H1 (cell line): ENCODE measurements around the gene BCO2. TPM values are rescaled to one million over a fixed set of nuclear protein-coding genes. Genes with fewer than 3 reads are reported as not detected.

ENCODE experiments used
- CTCF ChIA-PET: fragments of 300-600 bp; sonication (Branson Sonifier 250); formaldehyde crosslinking; loops from one replicate; lab custom pipeline; 2021; ENCODE audit not compliant: partially characterized antibody; lab: Charles Lee
- POLR2A ChIA-PET: fragments of 300-600 bp; sonication (Branson Sonifier 250); formaldehyde crosslinking; loops from one replicate; lab custom pipeline; 2021; ENCODE audit warnings: inconsistent platforms; ENCODE audit not compliant: partially characterized antibody; lab: Charles Lee
- DNase-seq, 2 experiments: peaks; one replicate each; pipeline versions ENCODE4 v3.0.0 to v3.0.0-alpha.2; 2010 to 2022; ENCODE audit warnings: low spot score in 2 of 2, low read depth in 1 of 2, mixed read lengths in 1 of 2
- FAIRE-seq: peaks from 2 replicates; lab custom pipeline; 2011; peaks lifted over from hg19 to GRCh38; lab: Jason Lieb, UNC
- H2AFZ ChIP-seq: 2 replicates; pipeline ENCODE4 v1.8.1; 2012; ENCODE audit warnings: low read length, inconsistent platforms
- H2AK5ac ChIP-seq: 2 replicates; pipeline ENCODE4 v1.6.1; 2013; ENCODE audit warnings: low read depth, low read length
- H2BK120ac ChIP-seq: replicated peaks from 2 replicates; pipeline ENCODE3; 2013; ENCODE audit warnings: low read depth, low read length, inconsistent platforms
- H2BK12ac ChIP-seq: 2 replicates; pipeline ENCODE4 v1.6.1; 2013; ENCODE audit warnings: low read depth, low read length
- H2BK15ac ChIP-seq: 2 replicates; pipeline ENCODE4 v1.6.1; 2013; ENCODE audit warnings: low read length
- H2BK20ac ChIP-seq: 2 replicates; pipeline ENCODE4 v1.6.1; 2013; ENCODE audit warnings: low read length
- H2BK5ac ChIP-seq: 2 replicates; pipeline ENCODE4 v1.6.1; 2013; ENCODE audit warnings: low read depth, low read length
- H3K14ac ChIP-seq: 2 replicates; pipeline ENCODE4 v1.6.1; 2013; ENCODE audit warnings: inconsistent platforms; ENCODE audit not compliant: insufficient read length
- H3K18ac ChIP-seq: 2 replicates; pipeline ENCODE4 v1.6.1; 2013; ENCODE audit warnings: low read length; ENCODE audit errors: extremely low read depth
- H3K23ac ChIP-seq: 2 replicates; pipeline ENCODE4 v1.6.1; 2013; ENCODE audit warnings: inconsistent platforms; ENCODE audit not compliant: insufficient read length
- H3K23me2 ChIP-seq: 2 replicates; pipeline ENCODE4 v1.6.1; 2013; ENCODE audit warnings: low read depth, low read length
- H3K27ac ChIP-seq: 2 replicates; pipeline ENCODE4 v1.6.1; 2011; ENCODE audit warnings: low read depth, low read length, inconsistent platforms
- H3K27me3 ChIP-seq, 4 experiments: replicated peaks in 1 of 4; 1 replicate in 1 of 4; 2 replicates in 3 of 4; pipeline versions ENCODE4 v1.6.1 to v1.8.1; 2011 to 2013; ENCODE audit warnings: low read length in 3 of 4, mild to moderate bottlenecking in 3 of 4, inconsistent platforms in 2 of 4, mixed read lengths in 2 of 4, moderate library complexity in 1 of 4; ENCODE audit not compliant: control insufficient read depth in 3 of 4, insufficient read depth in 3 of 4; ENCODE audit errors: extremely low read depth in 1 of 4
- H3K36me3 ChIP-seq, 4 experiments: 2 replicates each; pipeline versions ENCODE4 v1.6.1 to v1.8.1; 2011 to 2013; ENCODE audit warnings: mild to moderate bottlenecking in 4 of 4, low read length in 3 of 4, moderate library complexity in 2 of 4, control low read depth in 1 of 4, inconsistent platforms in 1 of 4; ENCODE audit not compliant: insufficient read depth in 4 of 4, control insufficient read depth in 2 of 4
- H3K4ac ChIP-seq: replicated peaks from 2 replicates; pipeline ENCODE3; 2013; ENCODE audit warnings: low read length, low read depth, mixed read lengths, inconsistent platforms; ENCODE audit not compliant: insufficient read length
- H3K4me1 ChIP-seq, 4 experiments: replicated peaks in 1 of 4; 1 replicate in 1 of 4; 2 replicates in 3 of 4; pipeline versions ENCODE4 v1.6.1 to v1.8.1; 2011 to 2013; ENCODE audit warnings: low read length in 3 of 4, inconsistent platforms in 2 of 4, mixed read lengths in 1 of 4; ENCODE audit not compliant: insufficient read depth in 4 of 4, control insufficient read depth in 3 of 4
- H3K4me2 ChIP-seq, 2 experiments: 2 replicates each; pipeline versions ENCODE4 v1.6.1 to v1.8.1; 2011 to 2013; ENCODE audit warnings: low read depth in 2 of 2, low read length in 2 of 2, control low read depth in 1 of 2, inconsistent platforms in 1 of 2, mild to moderate bottlenecking in 1 of 2; ENCODE audit not compliant: insufficient read depth in 1 of 2
- H3K4me3 ChIP-seq, 4 experiments: fragments of 200-600, 300-600 bp in 1 of 4; sonication (generic), shearing (Covaris generic), sonication (Bioruptor Twin) in 1 of 4; 2 replicates each; pipeline versions ENCODE4 v1.5.1 to v1.8.1; 2011 to 2016; ENCODE audit warnings: low read length in 4 of 4, low read depth in 3 of 4, control low read depth in 2 of 4, inconsistent platforms in 2 of 4, mild to moderate bottlenecking in 2 of 4, mixed read lengths in 1 of 4, moderate library complexity in 1 of 4; ENCODE audit not compliant: insufficient read depth in 2 of 4; ENCODE audit errors: extremely low read depth in 1 of 4
- H3K56ac ChIP-seq: replicated peaks from 2 replicates; pipeline ENCODE3; 2013; ENCODE audit warnings: low read depth, mild to moderate bottlenecking, mixed read lengths, low read length, inconsistent platforms; ENCODE audit not compliant: insufficient read length
- H3K79me1 ChIP-seq: 2 replicates; pipeline ENCODE4 v1.6.1; 2013; ENCODE audit warnings: low read depth, low read length, control low read depth
- H3K79me2 ChIP-seq, 2 experiments: 2 replicates each; pipeline versions ENCODE4 v1.6.1 to v1.8.1; 2012 to 2013; ENCODE audit warnings: low read length in 2 of 2, mild to moderate bottlenecking in 2 of 2, inconsistent platforms in 1 of 2; ENCODE audit not compliant: insufficient read depth in 2 of 2, control insufficient read depth in 1 of 2
- H3K9ac ChIP-seq, 4 experiments: replicated peaks in 1 of 4; 1 replicate in 1 of 4; 2 replicates in 3 of 4; pipeline versions ENCODE4 v1.6.1 to v1.8.1; 2011 to 2013; ENCODE audit warnings: low read depth in 3 of 4, low read length in 3 of 4, control low read depth in 2 of 4, mild to moderate bottlenecking in 2 of 4, moderate library complexity in 2 of 4, inconsistent platforms in 1 of 4; ENCODE audit errors: extremely low read depth in 1 of 4
- H3K9me3 ChIP-seq, 2 experiments: 2 replicates each; pipeline versions ENCODE4 v1.6.1 to v1.8.1; 2012 to 2013; ENCODE audit warnings: mild to moderate bottlenecking in 2 of 2, moderate library complexity in 2 of 2, control low read depth in 1 of 2, inconsistent platforms in 1 of 2, low read depth in 1 of 2, low read length in 1 of 2, mixed read lengths in 1 of 2; ENCODE audit not compliant: insufficient read depth in 2 of 2
- H4K20me1 ChIP-seq, 2 experiments: replicated peaks in 1 of 2; 2 replicates each; pipeline versions ENCODE3 to v1.8.1; 2011 to 2013; ENCODE audit warnings: inconsistent platforms in 2 of 2, low read length in 2 of 2, mild to moderate bottlenecking in 1 of 2; ENCODE audit not compliant: insufficient read depth in 2 of 2, control insufficient read depth in 1 of 2
- H4K5ac ChIP-seq: 2 replicates; pipeline ENCODE4 v1.6.1; 2013; ENCODE audit warnings: low read length, low read depth, mixed read lengths, inconsistent platforms; ENCODE audit not compliant: insufficient read length
- H4K8ac ChIP-seq: 2 replicates; pipeline ENCODE4 v1.8.0; 2013; ENCODE audit warnings: mild to moderate bottlenecking, moderate library complexity, low read length, inconsistent platforms; ENCODE audit not compliant: insufficient read depth; ENCODE audit errors: extremely low read depth
- H4K91ac ChIP-seq: replicated peaks from 2 replicates; pipeline ENCODE3; 2013; ENCODE audit warnings: low read length, mixed read lengths, inconsistent platforms; ENCODE audit not compliant: insufficient read length
- ATF2 ChIP-seq: IDR thresholded peaks from 2 replicates; pipeline ENCODE4 v1.6.1; 2012; ENCODE audit warnings: low read length, inconsistent platforms
- CEBPB ChIP-seq: IDR thresholded peaks from 2 replicates; pipeline ENCODE4 v1.6.1; 2012; ENCODE audit warnings: low read depth, low read length
- CHD1 ChIP-seq: IDR thresholded peaks from 2 replicates; pipeline ENCODE4 v1.6.1; 2012; ENCODE audit warnings: low read depth, low read length, improper control_type of control experiment
- CHD2 ChIP-seq: IDR thresholded peaks from 2 replicates; pipeline ENCODE4 v1.6.1; 2012; ENCODE audit warnings: low read length, improper control_type of control experiment
- HDAC2 ChIP-seq, 2 experiments: fragments of 300-600 bp in 1 of 2; sonication (generic) in 1 of 2; IDR thresholded peaks; 2 replicates each; pipeline ENCODE4 v1.6.1; 2011 to 2012; ENCODE audit warnings: low read depth in 2 of 2, low read length in 2 of 2, mild to moderate bottlenecking in 2 of 2, moderate library complexity in 2 of 2, borderline replicate concordance in 1 of 2, inconsistent platforms in 1 of 2
- JUN ChIP-seq: IDR thresholded peaks from 2 replicates; pipeline ENCODE4 v1.6.1; 2011; ENCODE audit warnings: low read depth, mild to moderate bottlenecking, improper control_type of control experiment, low read length
- KDM5A ChIP-seq: fragments of 200-600 bp; IDR thresholded peaks from 2 replicates; pipeline ENCODE4 v1.7.1; 2012; ENCODE audit warnings: mild to moderate bottlenecking, low read length, inconsistent platforms, mixed read lengths
- MAFK ChIP-seq: IDR thresholded peaks from 2 replicates; pipeline ENCODE4 v1.6.1; 2012; ENCODE audit warnings: low read depth, mild to moderate bottlenecking, improper control_type of control experiment, low read length
- PHF8 ChIP-seq: fragments of 200-600 bp; sonication (generic); conservative IDR thresholded peaks from 2 replicates; pipeline ENCODE4 v1.7.1; 2012; ENCODE audit warnings: low read depth, mild to moderate bottlenecking, inconsistent platforms, low read length, moderate library complexity
- RAD21 ChIP-seq, 2 experiments: IDR thresholded peaks in 1 of 2; conservative IDR thresholded peaks in 1 of 2; 2 replicates each; pipeline ENCODE4 v1.6.1; 2011; ENCODE audit warnings: low read depth in 2 of 2, low read length in 2 of 2, improper control_type of control experiment in 1 of 2, inconsistent platforms in 1 of 2, mild to moderate bottlenecking in 1 of 2, moderate library complexity in 1 of 2
- WGBS, 2 experiments: shearing (Covaris generic) in 1 of 2; methylation state at CpG; one replicate each; pipeline versions ENCODE4 v1.1.6 to v1.1.7; 2013 to 2015; ENCODE audit warnings: low lambda C conversion rate in 2 of 2, mixed read lengths in 2 of 2, inconsistent platforms in 1 of 2, low coverage in 1 of 2, missing lambda C conversion rate in 1 of 2; ENCODE audit not compliant: insufficient replicate concordance in 2 of 2, insufficient coverage in 1 of 2, insufficient read length in 1 of 2; ENCODE audit errors: extremely low coverage in 1 of 2, missing lambda C conversion rate in 1 of 2; 5-methylcytosine and 5-hydroxymethylcytosine counted together
- polyA plus RNA-seq, 7 experiments: library from polyadenylated mRNA; depleted of rRNA in 3 of 7; stranded (reverse) in 5 of 7; unstranded in 2 of 7; fragments of >200 nt in 5 of 7; fragments of 200-250 nt in 2 of 7; gene quantifications; 1 replicate in 5 of 7; 2 replicates in 1 of 7; 4 replicates in 1 of 7; pipeline versions ENCODE4 v1.2.1 to v1.2.3, GENCODE V29; 2011 to 2013; ENCODE audit warnings: missing spikeins in 2 of 7, mixed read lengths in 2 of 7
- total RNA-seq: library from RNA; stranded (reverse); fragmentation: NEBNext Ultra II Directional; extraction: Animal tissue kit (Norgen Biotek cat#: 25700); gene quantifications from 2 replicates; pipeline ENCODE4 v1.2.1, GENCODE V29; 2021

Gene BCO2
- total and polyA plus RNA-seq, 2 of the 8 experiments (the other 6 are each of a cell fraction or from before 2014, with no cell fraction given): 0.42 to 0.82 TPM

GRCh38 chr11:112227471-112227870 lies 52.2 kb downstream of the BCO2 start:
- H2BK5ac ChIP-seq: no peak overlapping the region
- H3K23me2 ChIP-seq: peaks cover 8% of the 10 kb centered on the region
- H2BK120ac ChIP-seq: no peak overlapping the region
- H3K9me3 ChIP-seq: no peaks in the 10 kb centered on the region
- H3K14ac ChIP-seq: no peak overlapping the region
- H3K9ac ChIP-seq: peak overlapping the region in 1 of 4 experiments; percentile 83; a peak in 1 of 7 replicates
- TF ChIP-seq CHD2 (no peak), KDM5A (no peak), CHD1 (no peak), PHF8 (no peak), ATF2 (no peak), MAFK (no peak), HDAC2 (IDR thresholded peaks at IDR 0.05; ENCODE audit: borderline replicate concordance in 1 of 2, low read depth in 2 of 2, low read length in 2 of 2) (no peak), JUN (no peak), CEBPB (no peak), RAD21 (IDR thresholded peaks at IDR 0.05 in 1 of 2, conservative IDR thresholded peaks at IDR 0.05 in 1 of 2; ENCODE audit: low read depth in 2 of 2, low read length in 2 of 2) (no peak)
- no peak overlapping the region for H4K5ac ChIP-seq
- H3K4me2 ChIP-seq: peak overlapping the region; percentile 90 to 98; a peak in 3 of 4 replicates
- H2AFZ ChIP-seq: no peak overlapping the region
- H3K56ac ChIP-seq: no peak overlapping the region
- POLR2A ChIA-PET: interaction anchor here (0.7 to 1.3 kb wide), 4 partner anchors 9 to 21 kb away, joined by 3 to 4 read pairs (median 3); no protein-coding TSS in a partner anchor
- H3K4me3 ChIP-seq: peak overlapping the region; percentile 79 to 89 (median 86); a peak in 5 of 8 replicates
- no peak overlapping the region for H3K23ac ChIP-seq
- H3K4ac ChIP-seq: no peak overlapping the region
- no peak for FAIRE-seq
- H3K27ac ChIP-seq: no peak overlapping the region
- no peak overlapping the region for H2BK12ac ChIP-seq
- no peaks in the 10 kb centered on the region; a peak in 1 of 7 replicates for H3K4me1 ChIP-seq
- DNase-seq: no peak
- 67% methylated on average over 4 of the region's 4 CpGs; no CpG with 5 or more reads in 1 of the 2 experiments for WGBS, 2 experiments
- CTCF ChIA-PET: interaction anchor here (1.1 to 2.3 kb wide), 2 partner anchors 47 to 53 kb away, joined by 3 to 5 read pairs; no protein-coding TSS in a partner anchor
- H4K20me1 ChIP-seq: no peaks in the 10 kb centered on the region
- no peak overlapping the region for H3K18ac ChIP-seq
- H3K79me1 ChIP-seq: no peaks in the 10 kb centered on the region; the same call in 1 of the 2 replicates
- H4K8ac ChIP-seq: no peak overlapping the region
- no peak overlapping the region for H4K91ac ChIP-seq
- no peak overlapping the region for H2BK20ac ChIP-seq
- H2BK15ac ChIP-seq: no peak overlapping the region
- peaks cover 0 to 26% (median 9%) of the 10 kb centered on the region in 4 experiments; a peak in 4 of 8 replicates for H3K36me3 ChIP-seq
- H2AK5ac ChIP-seq: no peak overlapping the region
- H3K79me2 ChIP-seq: peaks cover 0 to 22% of the 10 kb centered on the region in 2 experiments; a peak in 2 of 4 replicates
- 0 out of 7 replicates have a peak, but pooled peaks cover 0 to 4% (median under 1%) of the 10 kb centered on the region in 4 experiments for H3K27me3 ChIP-seq
